Activated CD4-positive, alpha-beta T cell treated with anti-CD3 and anti-CD28 coated beads for 36 hours (primary cell): ENCODE measurements around the gene PLXNB3. TPM values are rescaled to one million over a fixed set of nuclear protein-coding genes. Genes with fewer than 3 reads are reported as not detected.

ENCODE experiments used
- total RNA-seq, 2 experiments: library from RNA; stranded (reverse); gene quantifications; one replicate each; pipeline ENCODE4 v1.2.3, GENCODE V29; 2021

PLXNB3 gene
- total RNA-seq, 2 experiments from 2014 or later = 1.6 to 2.4 TPM

Other genes starting within 250 kb of the PLXNB3 start
- gene ATP2B3, start 246.6 kb upstream of the PLXNB3 start, total RNA-seq = not detected
- 10 to 100 TPM; 13.9 to 14.7 TPM for gene CCNQ, start 165.1 kb upstream of the PLXNB3 start, total RNA-seq
- gene DUSP9, start 117.0 kb upstream of the PLXNB3 start, total RNA-seq = under 1 TPM; 0.12 to 0.14 TPM
- under 1 TPM; 0.30 to 0.71 TPM for gene PNCK, start 90.4 kb upstream of the PLXNB3 start, total RNA-seq
- under 1 TPM; 0.39 to 0.58 TPM for gene SLC6A8, start 76.3 kb upstream of the PLXNB3 start, total RNA-seq
- 100 to 1,000 TPM in 1 of 2 experiments, 10 to 100 TPM in 1; 78.0 to 106 TPM for gene BCAP31, start 39.9 kb upstream of the PLXNB3 start, total RNA-seq
- 1 to 10 TPM; 4.5 to 4.8 TPM for gene ABCD1, start 39.4 kb upstream of the PLXNB3 start, total RNA-seq
- not detected for gene SRPK3, start 16.8 kb downstream of the PLXNB3 start, total RNA-seq
- 10 to 100 TPM; 48.8 to 62.4 TPM for gene IDH3G, start 30.1 kb downstream of the PLXNB3 start, total RNA-seq
- gene SSR4, start 30.4 kb downstream of the PLXNB3 start, total RNA-seq = 100 to 1,000 TPM; 124 to 146 TPM
- 1 to 10 TPM; 2.4 to 4.3 TPM for gene PDZD4, start 66.3 kb downstream of the PLXNB3 start, total RNA-seq
- gene L1CAM, start 121.9 kb downstream of the PLXNB3 start, total RNA-seq = under 1 TPM; 0.47 to 0.57 TPM
- gene AVPR2, start 140.4 kb downstream of the PLXNB3 start, total RNA-seq = not detected
- gene ARHGAP4, start 162.0 kb downstream of the PLXNB3 start, total RNA-seq = 100 to 1,000 TPM; 130 to 135 TPM
- gene NAA10, start 170.8 kb downstream of the PLXNB3 start, total RNA-seq = 100 to 1,000 TPM; 108 to 115 TPM
- 1 to 10 TPM; 6.0 to 8.1 TPM for gene RENBP, start 180.4 kb downstream of the PLXNB3 start, total RNA-seq
- 100 to 1,000 TPM in 1 of 2 experiments, 10 to 100 TPM in 1; 99.5 to 147 TPM for gene HCFC1, start 207.6 kb downstream of the PLXNB3 start, total RNA-seq
- 1 to 10 TPM; 4.4 to 5.4 TPM for gene TMEM187, start 208.5 kb downstream of the PLXNB3 start, total RNA-seq